HuH-7.5 (cell line): ENCODE results near the gene CETP.
A peak's percentile ranks its signal among the peaks of the same experiment; 100 is the strongest.
"Not testable (repeated sequence)": the region's sequence is repeated elsewhere in the genome, so short reads cannot be mapped to it uniquely, and the experiment has no call there.

Source experiments
- DNase-seq: peaks from one replicate; pipeline ENCODE4 v3.0.0; 2011; ENCODE audit warnings: low spot score

Gene CETP

DNA sequence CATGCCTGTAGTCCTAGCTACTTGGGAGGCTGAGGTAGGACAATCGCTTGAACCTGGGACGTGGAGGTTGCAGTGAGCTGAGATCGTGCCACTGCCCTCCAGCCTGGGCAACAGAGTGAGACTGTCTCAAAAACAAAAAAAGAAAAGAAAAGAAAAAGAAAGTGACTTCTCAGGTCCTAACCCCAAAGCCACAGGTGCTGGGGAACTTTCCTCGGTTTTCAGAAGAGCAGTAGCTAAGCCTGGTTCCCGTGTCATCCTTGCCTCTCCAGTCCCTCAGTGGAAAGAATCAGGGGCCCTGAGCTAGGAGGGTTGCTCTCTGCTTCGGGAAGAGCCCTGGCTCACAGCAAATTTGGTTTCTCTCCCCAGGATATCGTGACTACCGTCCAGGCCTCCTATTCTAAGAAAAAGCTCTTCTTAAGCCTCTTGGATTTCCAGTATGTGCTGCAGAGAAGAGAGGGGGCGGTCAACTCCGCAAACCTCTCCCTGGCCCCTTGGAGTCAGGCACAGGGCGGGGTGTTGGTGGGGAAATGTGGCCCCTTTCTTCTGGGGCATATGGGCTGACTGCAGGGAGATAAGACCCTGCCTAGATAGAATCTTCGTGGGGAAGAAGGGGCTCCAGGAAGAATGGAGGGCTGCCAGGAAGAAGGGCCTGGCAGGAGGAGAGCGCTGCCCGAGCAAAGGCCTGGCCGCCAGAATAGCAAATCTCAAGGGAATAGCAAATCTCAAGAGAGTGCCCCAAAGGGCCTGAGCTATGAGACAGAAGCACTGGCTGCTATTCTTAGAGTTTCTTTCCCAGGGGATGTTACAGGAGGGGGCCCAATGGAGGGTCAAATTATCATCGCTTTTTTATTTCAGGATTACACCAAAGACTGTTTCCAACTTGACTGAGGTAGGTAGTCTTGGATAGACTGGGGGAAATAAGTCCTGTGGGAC is 19.3 kb downstream of the CETP start:
- no peak for DNase-seq

DNA sequence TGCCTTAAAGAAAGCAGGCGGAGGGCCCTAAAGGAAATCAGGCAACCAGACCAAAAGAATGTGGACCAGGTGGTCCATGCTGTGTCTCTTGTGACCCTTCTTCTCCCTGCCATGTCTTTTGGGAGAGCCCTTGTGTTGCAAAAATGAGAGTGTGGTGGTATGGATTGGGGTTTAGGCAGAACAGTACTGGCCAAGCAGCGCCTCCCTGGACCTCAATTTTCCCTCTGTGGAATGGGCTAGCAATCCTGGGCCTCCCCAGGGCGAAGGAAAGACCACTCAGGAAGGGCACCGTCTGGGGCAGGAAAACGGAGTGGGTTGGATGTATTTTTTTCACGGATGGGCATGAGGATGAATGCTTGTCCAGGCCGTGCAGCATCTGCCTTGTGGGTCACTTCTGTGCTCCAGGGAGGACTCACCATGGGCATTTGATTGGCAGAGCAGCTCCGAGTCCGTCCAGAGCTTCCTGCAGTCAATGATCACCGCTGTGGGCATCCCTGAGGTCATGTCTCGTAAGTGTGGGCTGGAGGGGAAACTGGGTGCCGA is 20.1 kb downstream of the CETP start:
- DNase-seq: no peak

DNA sequence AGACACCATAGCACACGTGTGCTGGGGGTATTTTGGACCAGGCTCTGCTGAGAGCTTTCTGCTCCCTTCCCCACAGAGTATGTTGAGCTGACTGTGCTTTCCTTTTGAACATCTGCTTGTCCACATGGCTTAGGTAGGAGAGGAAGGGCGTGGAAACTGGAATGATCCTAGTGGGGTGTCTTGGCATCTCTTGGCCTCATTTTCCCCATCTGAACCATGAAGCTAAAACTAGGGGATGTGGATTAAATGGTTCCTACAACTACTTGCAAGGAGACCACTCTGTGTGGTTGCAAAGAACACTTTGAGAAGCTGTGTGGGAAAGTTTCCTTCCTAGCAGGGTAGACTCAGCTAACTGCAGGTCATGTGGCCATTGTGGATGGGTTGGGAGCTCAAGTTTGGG is 20.9 kb downstream of the CETP start:
- DNase-seq: no peak

DNA sequence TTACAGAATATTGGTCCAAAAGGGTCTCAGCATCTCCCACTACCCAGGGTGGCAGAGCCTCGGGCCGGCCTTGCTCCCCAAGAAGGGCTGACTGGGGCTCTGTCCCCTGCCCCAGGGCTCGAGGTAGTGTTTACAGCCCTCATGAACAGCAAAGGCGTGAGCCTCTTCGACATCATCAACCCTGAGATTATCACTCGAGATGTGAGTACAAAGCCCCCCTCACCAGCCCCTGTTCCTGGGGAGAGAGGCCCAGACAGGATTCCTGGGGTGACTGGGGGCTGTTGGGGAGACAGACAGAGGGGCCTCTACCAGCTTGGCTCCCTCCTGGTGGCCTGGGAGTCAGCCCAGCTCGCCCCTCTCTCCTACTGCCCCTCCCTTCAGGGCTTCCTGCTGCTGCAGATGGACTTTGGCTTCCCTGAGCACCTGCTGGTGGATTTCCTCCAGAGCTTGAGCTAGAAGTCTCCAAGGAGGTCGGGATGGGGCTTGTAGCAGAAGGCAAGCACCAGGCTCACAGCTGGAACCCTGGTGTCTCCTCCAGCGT is 21.5 kb downstream of the CETP start:
- no peak for DNase-seq

DNA sequence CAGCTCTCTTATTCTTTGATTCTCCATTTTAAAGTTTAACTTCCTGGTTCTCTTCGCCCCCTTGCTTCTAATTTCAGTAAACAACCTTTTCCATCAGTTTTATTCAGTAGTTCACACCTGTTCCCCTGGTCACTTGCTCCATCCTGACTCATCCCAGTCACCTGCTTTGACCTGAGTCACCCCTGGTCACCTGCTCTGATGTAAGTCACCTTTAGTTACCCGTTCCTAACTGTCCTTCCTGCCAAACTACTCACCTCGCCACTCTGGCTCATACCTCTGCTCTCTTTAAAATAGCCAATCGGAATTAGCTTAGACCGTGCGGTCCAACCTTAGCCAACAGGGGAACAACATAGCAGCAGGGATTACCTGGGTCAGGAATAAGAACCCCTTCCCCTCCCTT is 22.9 kb downstream of the CETP start:
- DNase-seq: no peak

DNA sequence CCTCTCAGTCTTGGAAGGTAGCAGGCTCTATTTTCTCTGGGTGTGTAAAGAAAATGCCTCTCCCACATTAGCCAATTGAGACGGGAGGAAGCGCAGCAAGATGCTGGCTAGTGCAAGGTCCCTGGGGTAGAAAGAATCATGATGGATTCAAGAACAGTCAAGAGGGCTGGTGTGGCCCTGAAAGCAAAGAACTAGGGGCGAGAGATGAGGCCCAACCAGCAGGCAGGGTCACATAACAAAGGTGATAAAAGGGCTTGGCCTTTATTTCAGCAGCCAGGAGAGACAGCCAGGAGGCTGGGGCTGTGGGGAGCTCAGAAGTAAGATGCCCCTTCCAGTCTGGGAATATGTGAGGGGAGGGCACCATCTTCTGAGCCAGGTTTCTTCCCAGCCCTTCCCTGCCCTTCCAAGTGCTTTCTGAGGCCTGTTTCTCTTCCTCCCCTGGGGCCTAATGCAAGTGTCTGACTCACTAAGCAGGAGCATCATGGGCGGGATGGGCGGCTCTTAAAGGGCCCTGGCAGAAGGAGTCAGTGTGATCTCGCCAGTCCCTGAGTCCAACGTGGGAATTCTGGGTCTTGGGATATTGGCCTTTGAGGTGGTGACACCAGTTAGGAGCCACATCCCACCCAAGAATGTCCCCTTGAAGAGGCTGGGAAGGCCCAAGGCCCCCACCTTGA is 23.7 kb downstream of the CETP start:
- no peak for DNase-seq

DNA sequence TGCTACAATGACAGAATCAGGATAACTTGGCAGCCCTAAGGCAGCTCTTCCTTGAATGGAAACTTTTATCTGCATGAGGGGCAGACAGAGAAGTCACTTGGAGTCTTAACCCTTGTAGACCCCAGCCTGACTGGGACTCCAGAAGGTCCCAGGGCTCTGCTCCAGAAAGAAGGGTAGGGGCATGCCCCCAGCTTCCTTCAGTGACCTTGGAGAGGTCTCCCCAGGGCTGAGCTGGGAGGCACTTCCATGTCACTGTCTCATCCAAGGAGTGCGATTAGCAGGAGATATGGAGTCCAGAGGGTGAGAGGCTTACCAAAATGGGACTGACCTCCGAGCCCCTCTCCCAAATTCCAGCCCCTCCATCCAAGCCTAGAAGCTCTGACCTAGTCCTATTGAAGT is 24.2 kb downstream of the CETP start:
- DNase-seq: no peak

DNA sequence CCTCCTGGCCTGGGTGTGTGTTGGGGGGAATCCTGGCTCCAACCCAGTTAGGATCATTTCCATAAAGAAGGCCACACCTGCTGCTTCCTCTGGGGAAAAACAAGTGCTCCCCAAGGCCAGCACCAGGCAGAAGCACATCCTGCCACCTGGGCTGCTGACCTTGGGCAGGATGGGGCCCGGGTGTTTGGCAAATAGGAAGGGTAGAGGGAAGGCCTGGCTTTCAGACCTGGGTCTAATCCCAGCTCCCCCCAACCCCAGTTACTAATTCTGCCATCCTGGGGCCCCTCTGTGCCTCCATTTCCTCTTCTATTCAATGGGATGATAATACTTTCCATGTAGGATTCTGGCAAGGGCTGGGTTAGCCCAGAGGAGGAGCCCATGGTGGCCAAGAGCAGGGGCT is 24.6 kb downstream of the CETP start:
- DNase-seq: no peak

DNA sequence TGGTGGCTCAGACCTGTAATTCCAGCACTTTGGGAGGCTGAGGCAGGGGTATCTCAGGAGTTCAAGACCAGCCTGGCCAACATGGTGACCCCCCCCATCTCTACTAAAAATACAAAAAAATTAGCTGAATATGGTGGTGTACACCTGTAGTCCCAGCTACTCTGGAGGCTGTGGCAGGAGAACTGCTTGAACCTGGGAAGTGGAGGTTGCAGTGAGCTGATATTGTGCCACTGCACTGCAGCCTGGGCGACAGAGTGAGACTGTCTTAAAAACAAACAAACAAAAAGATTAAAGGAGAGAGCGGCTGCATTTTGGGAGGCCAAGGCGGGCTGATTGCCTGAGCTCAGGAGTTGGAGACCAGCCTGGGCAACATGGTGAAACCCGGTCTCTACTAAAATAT is 25.2 kb downstream of the CETP start:
- not testable (repeated sequence) for DNase-seq

DNA sequence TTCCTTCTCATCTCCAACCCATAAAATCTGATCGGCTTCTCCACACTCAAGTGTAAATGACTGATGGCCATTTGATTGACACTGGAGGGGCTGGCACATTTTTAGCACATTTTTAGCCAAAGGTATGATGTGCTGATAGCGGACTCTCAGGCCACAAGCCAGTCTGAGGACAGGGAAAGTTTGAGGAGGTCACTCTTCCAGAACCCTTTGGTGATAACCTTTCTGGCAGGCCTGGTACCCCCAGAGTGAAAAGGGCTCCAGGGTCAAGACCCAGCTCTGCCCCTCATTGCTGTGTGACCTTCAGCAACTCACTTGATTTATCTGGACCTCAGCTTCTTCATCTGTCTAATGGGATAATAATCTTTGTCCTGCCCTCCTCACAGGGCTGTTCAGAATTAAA is 25.9 kb downstream of the CETP start:
- no peak for DNase-seq

DNA sequence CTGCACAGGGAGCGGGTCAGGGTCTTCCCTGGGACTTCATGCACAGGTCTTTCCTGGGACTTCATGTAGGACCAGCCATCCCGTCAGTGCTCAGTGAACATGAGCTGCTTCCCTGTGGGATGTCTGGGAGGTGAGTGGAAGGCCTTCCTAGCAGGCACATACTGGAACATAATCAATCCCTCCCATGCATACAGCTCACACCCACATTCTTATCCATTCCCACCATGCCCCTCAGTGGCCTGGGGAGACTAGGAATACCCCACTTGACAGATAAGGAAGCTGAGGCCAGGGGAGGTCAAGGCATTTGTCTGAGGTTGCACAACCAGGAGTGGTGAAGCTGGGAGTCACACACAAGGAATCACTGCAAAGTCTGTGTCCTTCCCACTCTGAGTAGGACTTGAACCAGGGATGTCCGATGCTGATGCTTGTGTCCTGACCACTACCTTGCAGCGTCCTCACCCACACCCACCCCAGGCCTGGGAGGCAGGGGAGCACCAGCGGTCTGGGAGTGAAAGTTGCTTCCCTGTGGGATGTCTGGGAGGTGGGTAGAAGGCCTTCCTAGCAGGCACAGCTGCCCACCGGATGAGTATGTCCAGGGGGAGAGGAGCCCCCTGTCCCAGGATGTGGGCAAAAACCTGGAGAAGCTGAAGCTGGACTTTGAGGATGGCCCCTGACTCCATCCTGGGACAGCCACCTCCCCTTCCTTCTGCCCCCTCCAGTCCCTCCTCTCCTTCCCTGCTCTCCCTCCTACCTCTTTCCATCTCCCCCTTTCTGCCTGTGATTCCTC is 26.6 kb downstream of the CETP start:
- no peak for DNase-seq

DNA sequence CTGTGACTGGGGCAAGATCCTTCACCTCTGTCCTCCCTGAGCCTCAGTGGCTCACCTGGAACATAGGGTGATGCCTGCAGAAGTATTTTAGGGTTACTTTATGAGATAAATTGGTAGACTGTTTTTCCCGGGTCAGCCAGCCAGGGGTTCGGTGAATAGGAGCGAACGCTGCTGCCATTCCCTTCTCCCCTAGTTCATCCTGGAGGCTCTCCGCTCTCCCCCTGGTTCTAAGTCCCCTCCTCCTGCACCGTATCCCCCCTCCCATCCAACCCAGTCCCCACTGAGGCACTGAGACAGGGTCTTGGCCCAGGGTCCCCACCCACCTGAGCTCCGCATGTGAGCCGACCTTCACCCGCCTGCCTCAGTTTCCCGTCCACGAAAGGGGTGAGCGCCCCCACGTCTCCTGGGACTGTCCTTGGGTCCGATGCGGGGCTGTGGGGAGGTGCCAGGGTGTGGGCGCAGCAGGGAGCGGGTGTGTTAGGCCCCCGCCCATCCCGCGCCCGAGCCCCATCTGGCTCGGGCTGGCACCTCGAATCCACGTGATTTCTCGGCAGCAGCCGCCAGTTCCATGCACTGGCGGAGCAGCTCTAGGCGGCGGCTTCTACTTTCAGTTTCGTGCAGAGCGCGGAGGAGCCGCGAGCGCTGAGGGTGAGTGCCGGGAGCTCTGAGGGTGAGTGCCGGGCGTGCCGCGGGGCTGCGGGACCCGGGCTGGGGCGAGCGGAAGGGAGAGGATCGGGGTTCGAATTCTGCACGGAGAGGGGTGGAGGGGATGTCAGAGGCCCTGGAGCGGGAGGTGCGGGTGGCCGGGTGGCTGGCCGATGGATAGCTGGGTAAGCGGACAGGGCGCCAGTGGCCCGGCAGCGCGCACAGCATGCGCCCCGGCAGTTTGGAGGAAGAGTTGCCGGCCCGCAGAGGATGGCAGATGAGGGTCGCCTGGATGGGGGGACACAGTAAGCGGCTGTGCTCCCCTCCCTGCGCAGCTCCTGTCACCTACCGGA is 27.5 kb downstream of the CETP start, which contains the start of gene NLRC5:
TSS of gene NLRC5 (plus strand) at position 610 of the 998 bp plus-strand sequence. CDS start 31,156 bp downstream, outside the sequence.
- DNase-seq: peak; percentile 51

DNA sequence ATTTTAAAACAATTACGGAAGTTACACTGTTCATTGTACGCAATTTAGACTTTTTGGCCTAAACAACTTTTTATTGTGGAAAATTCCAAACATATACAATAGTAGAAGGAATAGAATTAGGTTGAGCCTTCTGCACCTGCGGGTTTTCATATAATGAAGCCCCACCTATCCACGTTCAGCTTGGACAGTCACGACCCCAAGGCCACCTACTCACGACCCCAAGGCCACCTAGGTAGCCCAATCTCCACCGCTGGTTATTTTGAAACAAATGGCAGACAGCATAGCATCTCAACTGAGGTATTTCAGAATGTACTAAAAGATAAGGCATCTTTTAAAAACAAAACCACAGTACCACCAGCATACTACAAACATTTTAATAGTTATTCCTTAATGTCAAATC is 28.2 kb downstream of the CETP start:
- DNase-seq: no peak

DNA sequence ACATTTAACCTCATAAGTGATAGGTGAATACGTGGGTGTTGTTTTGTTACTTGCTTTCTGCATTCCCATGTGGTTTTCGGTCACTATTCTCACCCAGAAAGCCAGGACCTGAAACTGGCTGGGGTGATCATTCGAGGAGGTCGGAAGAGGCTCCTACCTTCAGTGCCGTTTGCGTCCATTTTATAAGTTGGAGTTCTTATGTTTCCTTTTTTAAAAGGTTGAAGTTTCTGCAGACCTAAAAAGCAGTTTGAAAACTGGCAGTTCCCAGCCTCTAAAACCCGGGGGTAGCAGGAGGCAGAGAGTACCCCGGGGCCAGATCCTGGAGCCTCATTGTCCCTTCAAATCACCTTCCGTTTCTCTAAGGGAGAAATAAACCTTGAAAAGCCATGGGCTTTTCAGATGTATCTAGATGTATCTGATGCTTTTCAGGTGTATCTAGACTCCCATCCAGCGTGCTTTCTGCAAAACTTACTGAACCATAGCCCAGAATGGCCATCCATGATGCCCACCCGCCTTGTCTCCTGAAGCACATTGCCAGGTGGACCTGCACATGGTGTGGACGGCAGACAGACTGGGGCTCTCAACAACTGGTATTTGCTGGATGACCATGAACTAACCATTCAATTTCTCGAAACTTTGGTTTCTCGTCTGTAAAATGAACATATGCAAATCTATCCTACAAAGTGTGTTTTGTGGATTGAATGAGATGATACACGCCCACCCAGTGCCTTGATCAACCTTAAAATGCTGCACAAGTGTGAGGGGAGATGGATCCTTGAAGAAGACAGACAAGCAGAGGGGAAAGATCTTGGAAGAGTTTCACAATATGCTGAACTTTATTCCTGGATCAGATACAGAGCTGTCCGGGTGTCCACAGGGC is 28.9 kb downstream of the CETP start:
- DNase-seq: no peak

DNA sequence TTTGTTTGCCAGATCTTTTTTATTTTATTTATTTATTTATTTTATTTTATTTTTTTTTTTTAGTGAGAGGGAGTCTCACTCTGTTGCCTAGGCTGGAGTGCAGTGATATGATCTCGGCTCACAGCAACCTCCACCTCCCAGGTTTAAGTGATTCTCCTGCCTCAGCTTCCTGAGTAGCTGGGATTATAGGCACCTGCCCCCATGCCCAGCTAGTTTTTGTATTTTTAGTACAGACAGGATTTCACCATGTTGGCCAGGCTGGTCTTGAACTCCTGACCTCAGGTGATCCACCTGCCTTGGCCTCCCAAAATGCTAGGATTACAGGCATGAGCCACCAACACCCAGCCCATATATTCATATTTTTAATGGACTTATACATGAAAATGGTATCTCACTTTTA is 30.7 kb downstream of the CETP start:
- DNase-seq: not testable (repeated sequence)

DNA sequence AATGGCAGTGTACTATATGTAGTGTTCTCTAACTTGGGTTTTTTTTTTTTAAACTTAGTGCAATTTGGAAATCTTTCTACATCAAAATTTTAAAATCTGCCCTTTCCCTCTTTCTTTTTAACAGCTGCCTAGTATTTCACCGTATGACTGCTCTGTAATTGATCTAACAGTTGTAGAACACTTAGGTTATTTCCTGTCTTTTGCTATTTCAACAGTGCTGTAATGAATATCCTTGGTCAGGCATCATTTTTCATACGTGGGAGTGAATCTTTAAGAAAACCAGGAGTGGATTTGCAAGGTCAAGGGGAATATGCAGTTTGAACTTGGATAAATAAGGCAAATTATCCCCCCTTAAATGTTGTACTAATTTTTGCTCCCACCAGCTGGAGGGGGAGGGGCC is 31.5 kb downstream of the CETP start:
- no peak for DNase-seq

DNA sequence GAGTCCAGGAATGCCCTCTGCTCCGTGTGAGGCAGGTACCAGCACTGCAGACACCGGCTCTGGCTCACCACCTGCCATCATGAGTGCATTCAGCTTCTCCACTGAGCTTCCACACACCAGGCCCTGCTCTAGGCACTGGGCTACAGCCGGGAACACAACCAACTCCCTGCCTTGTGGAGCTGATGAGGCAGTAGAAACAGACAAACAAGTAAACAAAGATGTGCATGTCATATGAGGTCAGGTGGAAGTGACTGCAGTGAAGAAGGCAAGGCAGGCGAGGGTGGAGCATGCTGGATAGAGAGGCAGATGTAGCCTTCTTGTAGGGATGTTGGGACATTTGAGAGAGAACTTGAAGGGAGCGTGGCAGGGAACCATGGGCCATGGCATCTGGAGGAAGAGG is 32.6 kb downstream of the CETP start:
- no peak for DNase-seq

DNA sequence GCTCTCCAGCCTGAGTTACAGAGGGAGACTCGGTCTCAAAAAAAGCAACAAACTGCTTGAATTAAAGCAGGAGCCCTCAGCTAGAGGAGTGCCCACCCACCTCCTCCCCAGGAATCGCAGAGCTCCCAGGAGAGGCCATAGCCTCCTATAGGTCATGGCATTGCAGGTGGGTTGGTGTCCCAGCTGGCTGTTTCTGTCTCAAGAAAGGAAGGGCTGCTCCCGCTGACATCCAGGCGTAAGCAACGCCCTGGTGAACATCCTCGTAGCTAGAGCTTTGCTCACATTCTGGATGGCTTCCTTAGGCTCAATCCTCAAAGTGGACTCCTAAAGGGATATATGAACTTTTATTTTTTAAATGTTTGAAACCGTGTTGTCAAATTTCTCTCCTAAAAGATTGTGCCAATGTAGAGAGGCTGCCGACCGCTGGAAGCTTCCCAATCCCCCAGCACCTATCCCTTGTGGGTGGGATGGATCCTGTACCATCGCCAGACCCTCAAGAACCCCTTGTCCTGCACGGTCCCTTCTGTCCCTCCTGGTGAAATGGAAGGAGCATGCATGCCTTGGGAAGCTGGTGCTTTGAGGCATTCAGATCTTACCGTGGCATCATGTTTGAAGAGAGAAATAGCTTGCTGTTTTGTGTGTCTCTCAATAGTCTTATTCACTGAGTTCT is 33.5 kb downstream of the CETP start:
- DNase-seq: no peak

DNA sequence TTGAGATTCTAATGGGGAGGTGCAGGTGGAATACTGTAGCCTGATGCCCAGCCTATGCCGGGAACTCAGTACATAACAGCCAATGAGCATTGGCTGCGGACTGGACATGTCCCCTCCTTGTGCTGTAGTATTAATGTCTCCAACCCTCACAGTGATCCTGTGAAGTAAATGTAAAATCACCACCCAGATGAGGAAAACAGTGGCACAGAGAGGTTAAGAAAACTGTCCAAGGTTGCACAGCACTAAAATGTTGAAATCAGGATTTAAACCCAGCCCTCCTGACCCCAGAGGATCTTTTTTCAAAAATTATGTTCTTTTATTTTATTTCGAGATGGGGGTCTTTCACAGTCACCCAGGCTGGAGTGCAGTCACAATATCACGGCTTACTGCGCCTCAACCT is 35.5 kb downstream of the CETP start:
- DNase-seq: no peak
